HCT116 (cell line): ENCODE data around the gene GPANK1. TPM values are rescaled to one million over a fixed set of nuclear protein-coding genes. Genes with fewer than 3 reads are reported as not detected.
"Not testable (repeated sequence)": the region's sequence is repeated elsewhere in the genome, so short reads cannot be mapped to it uniquely, and the experiment has no call there.

Experiments
- ATAC-seq: fragments of 200-7000 bp; cut with Tn5 transposase; 2 replicates; pipeline ENCODE4 v1.9.1; 2020; ENCODE audit warnings: mild to moderate bottlenecking, moderate library complexity
- BruUV-seq: library from RNA; stranded (reverse); fragments of 400-500 nt; replicated peaks from 2 replicates; lab custom pipeline; 2021; lab: Mats Ljungman, UMichigan
- CTCF ChIA-PET: fragments of 300-600 bp; sonication (Branson Sonifier 250); formaldehyde crosslinking; loops from one replicate; lab custom pipeline; 2021; ENCODE audit warnings: antibody characterized with exemption; lab: Charles Lee
- POLR2A ChIA-PET: fragments of 300-600, 350-600 bp; sonication (Branson Sonifier 250); formaldehyde crosslinking; loops from one replicate; lab custom pipeline; 2021; ENCODE audit warnings: antibody characterized with exemption; lab: Charles Lee
- RAD21 ChIA-PET, 2 experiments: fragments of 300-600 bp; sonication (Branson Sonifier 250); formaldehyde crosslinking; loops; one replicate each; lab custom pipeline; 2023; ENCODE audit warnings: low total read pairs in 2 of 2; ENCODE audit not compliant: uncharacterized antibody in 2 of 2, unreplicated experiment in 2 of 2, low non-redundant PET in 1 of 2; lab: Charles Lee
- DNase-seq: peaks from one replicate; pipeline ENCODE4 v3.0.0-alpha.2; 2010; ENCODE audit warnings: low read depth, low spot score
- H2AFZ ChIP-seq: fragments of 200-600 bp; shearing (Covaris generic), sonication (generic); 2 replicates; pipeline ENCODE4 v1.6.1; 2017; ENCODE audit warnings: low read depth, mixed run types, mixed read lengths, antibody characterized with exemption, low read length; ENCODE audit not compliant: poor library complexity, severe bottlenecking
- H3K27ac ChIP-seq: 2 replicates; pipeline ENCODE4 v1.5.1; 2012; ENCODE audit warnings: low read depth, low read length
- H3K27me3 ChIP-seq: fragments of 200-600 bp; sonication (generic); 2 replicates; pipeline ENCODE4 v1.6.1; 2016; ENCODE audit warnings: mixed run types, low read length, mixed read lengths; ENCODE audit not compliant: insufficient read depth
- H3K36me3 ChIP-seq, 2 experiments: fragments of 200-500 bp in 1 of 2; fragments of 200-600 bp in 1 of 2; sonication (Bioruptor generic) in 1 of 2; sonication (generic) in 1 of 2; 2 replicates each; pipeline versions ENCODE4 v1.5.1 to v1.6.1; 2014 to 2016; ENCODE audit warnings: low read length in 2 of 2, inconsistent platforms in 1 of 2, mixed read lengths in 1 of 2, mixed run types in 1 of 2; ENCODE audit not compliant: insufficient read depth in 2 of 2, control insufficient read depth in 1 of 2
- H3K4me1 ChIP-seq, 2 experiments: fragments of 200-600 bp in 1 of 2; sonication (generic) in 1 of 2; 2 replicates each; pipeline versions ENCODE4 v1.5.1 to v1.6.1; 2012 to 2017; ENCODE audit warnings: low read length in 2 of 2, inconsistent platforms in 1 of 2, mild to moderate bottlenecking in 1 of 2, mixed read lengths in 1 of 2, mixed run types in 1 of 2, moderate library complexity in 1 of 2; ENCODE audit not compliant: insufficient read depth in 2 of 2, control insufficient read depth in 1 of 2
- H3K4me2 ChIP-seq: fragments of 200-600 bp; sonication (generic); 2 replicates; pipeline ENCODE4 v1.6.1; 2017; ENCODE audit warnings: mixed run types, low read length, mixed read lengths
- H3K4me3 ChIP-seq, 2 experiments: fragments of 200-600 bp in 1 of 2; sonication (generic) in 1 of 2; replicated peaks in 1 of 2; 2 replicates each; pipeline ENCODE4 v1.5.1; 2011 to 2016; ENCODE audit warnings: low read length in 2 of 2, control low read depth in 1 of 2, low read depth in 1 of 2, mild to moderate bottlenecking in 1 of 2, mixed read lengths in 1 of 2, mixed run types in 1 of 2
- H3K79me2 ChIP-seq: fragments of 200-600 bp; sonication (generic); 2 replicates; pipeline ENCODE4 v1.6.1; 2017; ENCODE audit warnings: mild to moderate bottlenecking, mixed run types, low read length, moderate library complexity, mixed read lengths; ENCODE audit not compliant: insufficient read depth
- H3K9ac ChIP-seq: fragments of 200-600 bp; sonication (generic); 2 replicates; pipeline ENCODE4 v1.6.1; 2016; ENCODE audit warnings: low read length, mixed read lengths
- H3K9me2 ChIP-seq: fragments of 200-600 bp; sonication (generic), shearing (Covaris generic); 2 replicates; pipeline ENCODE4 v1.6.1; 2017; ENCODE audit warnings: mixed run types, mild to moderate bottlenecking, moderate library complexity; ENCODE audit not compliant: insufficient read depth
- H3K9me3 ChIP-seq, 2 experiments: fragments of 200-500 bp in 1 of 2; fragments of 200-600 bp in 1 of 2; sonication (Bioruptor generic) in 1 of 2; sonication (generic) in 1 of 2; 2 replicates each; pipeline ENCODE4 v1.6.1; 2014 to 2017; ENCODE audit warnings: low read length in 2 of 2, mixed read lengths in 2 of 2, inconsistent platforms in 1 of 2, low read depth in 1 of 2, mild to moderate bottlenecking in 1 of 2, mixed run types in 1 of 2, moderate library complexity in 1 of 2; ENCODE audit not compliant: control insufficient read depth in 1 of 2, insufficient read depth in 1 of 2
- H4K20me1 ChIP-seq: fragments of 200-600 bp; sonication (generic), shearing (Covaris generic); 2 replicates; pipeline ENCODE4 v1.6.1; 2017; ENCODE audit warnings: mixed run types, mild to moderate bottlenecking, moderate library complexity; ENCODE audit not compliant: insufficient read depth
- EZH2 ChIP-seq: fragments of 200-600 bp; sonication (generic); IDR thresholded peaks from 2 replicates; pipeline ENCODE4 v1.6.1; 2017; ENCODE audit warnings: antibody characterized with exemption, mixed run types
- EZH2phosphoT487 ChIP-seq: fragments of 200-600 bp; IDR thresholded peaks from 2 replicates; pipeline ENCODE4 v1.6.1; 2018; ENCODE audit warnings: antibody characterized with exemption, borderline replicate concordance
- JUND ChIP-seq: IDR thresholded peaks from 2 replicates; pipeline ENCODE4 v1.6.1; 2012
- POLR2A ChIP-seq: IDR thresholded peaks from 2 replicates; pipeline ENCODE4 v1.7.0; 2011; ENCODE audit warnings: borderline replicate concordance; ENCODE audit not compliant: insufficient read depth, insufficient read length; ENCODE audit errors: extremely low read depth
- POLR2AphosphoS5 ChIP-seq: IDR thresholded peaks from 2 replicates; pipeline ENCODE4 v1.6.1; 2011; ENCODE audit warnings: mild to moderate bottlenecking, low read depth, low read length, moderate library complexity
- SP1 ChIP-seq: IDR thresholded peaks from 2 replicates; pipeline ENCODE4 v1.6.1; 2012; ENCODE audit warnings: low read depth
- TCF7L2 ChIP-seq: IDR thresholded peaks from 2 replicates; pipeline ENCODE4 v1.7.0; 2011; ENCODE audit warnings: borderline replicate concordance, inconsistent platforms; ENCODE audit not compliant: insufficient read depth, insufficient read length; ENCODE audit errors: extremely low read depth
- ZFX ChIP-seq: fragments of 450-650 bp; IDR thresholded peaks from 2 replicates; pipeline ENCODE4 v1.6.1; 2017
- ZNF274 ChIP-seq: fragments of 200-500 bp; sonication (Bioruptor generic); IDR thresholded peaks from 2 replicates; pipeline ENCODE4 v1.6.1; 2014; ENCODE audit warnings: mild to moderate bottlenecking, low read depth, low read length, inconsistent platforms
- intact Hi-C: fragments of 100-400 bp; cut with micrococcal nuclease; formaldehyde crosslinking; loops from 2 replicates; pipeline ENCODE4 v1.10.0; 2022
- total RNA-seq: library from RNA; stranded (reverse); gene quantifications from one replicate; pipeline ENCODE4 v1.2.1, GENCODE V29; 2021; ENCODE audit not compliant: unreplicated experiment
- TF ChIP-seq, protein P1 (sequence below): IDR thresholded peaks from 2 replicates; pipeline ENCODE4 v1.6.1; 2011; ENCODE audit warnings: mild to moderate bottlenecking, low read length, moderate library complexity; ENCODE audit not compliant: insufficient replicate concordance; ENCODE audit errors: extremely low read depth

Gene GPANK1
- total RNA-seq, 1 experiment from 2014 or later = 14.8 TPM

DNA sequence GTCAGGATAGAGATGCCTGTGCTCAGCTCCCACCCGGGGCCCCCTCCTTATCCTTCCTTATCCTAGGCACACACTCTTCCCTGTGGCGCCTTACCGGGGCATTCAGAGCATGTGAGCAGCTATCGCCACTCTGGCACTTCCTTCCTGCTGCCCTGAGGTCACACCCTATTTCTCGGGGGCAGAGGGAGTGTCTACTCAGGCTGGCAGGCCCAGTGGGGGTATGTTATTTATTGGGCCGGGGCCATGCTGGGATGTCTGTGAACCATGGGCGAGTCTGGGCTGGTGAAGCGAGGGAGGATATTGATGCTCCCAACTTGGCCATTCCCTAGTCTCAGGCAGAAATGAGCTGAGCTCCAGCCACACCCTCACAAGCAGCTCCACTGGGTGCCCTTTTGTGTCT, 46.4 kb upstream of the GPANK1 start:
- intact Hi-C loops = no loop called here
- CTCF ChIA-PET = interaction anchor here (1.4 kb wide), 1 partner anchor 58 kb away, joined by 3 read pairs; no protein-coding TSS in a partner anchor
- H3K9ac ChIP-seq = no peak overlapping the region
- no peaks in the 10 kb centered on the region for H4K20me1 ChIP-seq
- RAD21 ChIA-PET = interaction anchor here in 1 of 2 experiments (0.7 kb wide), 1 partner anchor 18 kb away, joined by 3 read pairs; no protein-coding TSS in a partner anchor
- peak overlapping the region; percentile 31; the same call in 1 of the 2 replicates for H3K4me2 ChIP-seq
- POLR2A ChIA-PET = interaction anchor here (0.6 kb wide), 1 partner anchor 1461 kb away, joined by 3 read pairs; no protein-coding TSS in a partner anchor
- no peaks in the 10 kb centered on the region for H3K36me3 ChIP-seq
- no peaks in the 10 kb centered on the region for H3K9me2 ChIP-seq
- H3K4me1 ChIP-seq = peaks cover 13 to 24% of the 10 kb centered on the region in 2 experiments; a peak in 3 of 4 replicates
- H3K4me3 ChIP-seq = no peak overlapping the region
- H3K27me3 ChIP-seq = no peaks in the 10 kb centered on the region
- DNase-seq = no peak
- H3K79me2 ChIP-seq = no peaks in the 10 kb centered on the region
- H3K27ac ChIP-seq = no peak overlapping the region
- no peaks in the 10 kb centered on the region for H3K9me3 ChIP-seq
- no peak for ATAC-seq
- BruUV-seq = no TSS peak
- no peak overlapping the region for H2AFZ ChIP-seq
- TF ChIP-seq EZH2phosphoT487 (no peak), POLR2A (no peak)

DNA sequence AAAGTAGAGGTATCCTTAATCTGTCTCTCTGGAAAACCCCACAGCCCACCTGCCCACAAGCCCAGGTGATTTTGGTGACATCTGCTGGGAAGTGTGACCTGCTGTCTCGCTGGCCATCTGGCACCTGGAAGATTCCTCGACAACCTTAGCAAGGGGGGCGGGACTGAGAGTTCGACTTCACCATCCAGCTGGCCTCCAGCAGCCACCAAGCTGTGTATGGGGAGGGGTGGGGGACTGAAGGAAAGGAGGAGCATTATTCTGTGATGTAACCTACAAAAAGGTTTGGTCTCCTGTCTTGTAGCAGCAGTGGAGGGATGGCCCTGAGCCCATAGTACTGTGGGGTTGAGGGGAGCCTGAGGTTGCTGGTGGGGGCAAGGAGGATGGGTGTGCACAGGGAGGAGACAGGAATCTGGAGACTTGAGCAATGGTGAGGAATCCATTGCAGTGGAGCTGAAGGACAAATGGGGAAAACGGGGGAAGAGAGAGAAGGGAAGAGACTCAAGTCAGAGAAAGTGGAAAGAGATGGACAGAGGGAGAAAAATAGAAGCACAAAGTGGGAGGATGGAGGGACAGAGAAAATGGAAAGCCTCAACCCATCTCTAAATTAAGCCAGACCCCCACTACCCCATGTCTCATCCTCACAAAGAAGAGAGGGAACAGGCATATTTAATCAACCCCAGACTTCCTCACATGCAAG, 45.9 kb upstream of the GPANK1 start:
- TF ChIP-seq ZNF274 (no peak), POLR2AphosphoS5 (no peak), JUND (no peak), EZH2 (no peak), TCF7L2 (no peak), ZFX (no peak), SP1 (no peak)
- TF ChIP-seq, protein P1, sequence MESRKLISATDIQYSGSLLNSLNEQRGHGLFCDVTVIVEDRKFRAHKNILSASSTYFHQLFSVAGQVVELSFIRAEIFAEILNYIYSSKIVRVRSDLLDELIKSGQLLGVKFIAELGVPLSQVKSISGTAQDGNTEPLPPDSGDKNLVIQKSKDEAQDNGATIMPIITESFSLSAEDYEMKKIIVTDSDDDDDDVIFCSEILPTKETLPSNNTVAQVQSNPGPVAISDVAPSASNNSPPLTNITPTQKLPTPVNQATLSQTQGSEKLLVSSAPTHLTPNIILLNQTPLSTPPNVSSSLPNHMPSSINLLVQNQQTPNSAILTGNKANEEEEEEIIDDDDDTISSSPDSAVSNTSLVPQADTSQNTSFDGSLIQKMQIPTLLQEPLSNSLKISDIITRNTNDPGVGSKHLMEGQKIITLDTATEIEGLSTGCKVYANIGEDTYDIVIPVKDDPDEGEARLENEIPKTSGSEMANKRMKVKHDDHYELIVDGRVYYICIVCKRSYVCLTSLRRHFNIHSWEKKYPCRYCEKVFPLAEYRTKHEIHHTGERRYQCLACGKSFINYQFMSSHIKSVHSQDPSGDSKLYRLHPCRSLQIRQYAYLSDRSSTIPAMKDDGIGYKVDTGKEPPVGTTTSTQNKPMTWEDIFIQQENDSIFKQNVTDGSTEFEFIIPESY = no peak

DNA sequence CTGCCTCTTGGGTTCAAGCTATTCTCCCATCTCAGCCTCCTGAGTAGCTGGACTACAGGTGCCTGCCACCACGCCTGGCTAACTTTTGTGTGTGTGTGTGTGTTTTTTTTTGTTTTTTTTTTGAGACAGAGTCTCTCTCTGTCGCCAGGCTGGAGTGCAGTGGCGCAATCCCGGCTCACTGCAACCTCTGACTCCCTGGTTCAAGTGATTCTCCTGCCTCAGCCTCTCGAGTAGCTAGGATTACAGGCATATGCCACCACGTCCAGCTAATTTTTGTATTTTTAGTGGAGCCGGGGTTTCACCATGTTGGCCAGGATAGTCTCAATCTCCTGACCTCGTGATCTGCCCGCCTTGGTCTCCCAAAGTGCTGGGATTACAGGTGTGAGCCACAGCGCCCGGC, 44.4 kb upstream of the GPANK1 start:
- H3K4me3 ChIP-seq, H3K27me3 ChIP-seq, CTCF ChIA-PET, H3K36me3 ChIP-seq, H3K27ac ChIP-seq, H4K20me1 ChIP-seq, intact Hi-C loops, H2AFZ ChIP-seq, H3K79me2 ChIP-seq, H3K4me2 ChIP-seq, H3K9me3 ChIP-seq, H3K9ac ChIP-seq, BruUV-seq, RAD21 ChIA-PET, ATAC-seq, POLR2A ChIA-PET, H3K9me2 ChIP-seq, DNase-seq: not testable (repeated sequence)
- peaks cover 8 to 20% of the 10 kb centered on the region in 2 experiments; a peak in 3 of 4 replicates for H3K4me1 ChIP-seq

More for the DNA sequence above, 45.9 kb upstream of the GPANK1 start:
- ChIA-PET CTCF (no interaction called here), POLR2A (no interaction called here), RAD21 (interaction anchor here in 1 of 2 experiments (0.7 kb wide), 1 partner anchor 19 kb away, joined by 3 read pairs; no protein-coding TSS in a partner anchor)
- Histone ChIP-seq H4K20me1 (no peaks in the 10 kb centered on the region), H3K27me3 (no peaks in the 10 kb centered on the region), H3K4me1 (peaks cover 13 to 24% of the 10 kb centered on the region in 2 experiments; a peak in 3 of 4 replicates), H3K9me3 (no peaks in the 10 kb centered on the region), H3K4me2 (peak overlapping the region; percentile 31; the same call in 1 of the 2 replicates), H3K9ac (no peak overlapping the region), H3K9me2 (no peaks in the 10 kb centered on the region), H2AFZ (no peak overlapping the region), H3K27ac (no peak overlapping the region), H3K36me3 (no peaks in the 10 kb centered on the region), H3K4me3 (no peak overlapping the region), H3K79me2 (no peaks in the 10 kb centered on the region)
- ATAC-seq (no peak), DNase-seq (no peak)
- no TSS peak for BruUV-seq
- intact Hi-C loops = no loop called here
